PC-9 (cell line): ENCODE measurements around the gene TXNDC2. TPM values are rescaled to one million over a fixed set of nuclear protein-coding genes. Genes with fewer than 3 reads are reported as not detected.

Experiments
- Bru-seq: library from RNA; stranded (reverse); fragments of 400-500 nt; gene quantifications from one replicate; lab custom pipeline; 2021; lab: Mats Ljungman, UMichigan
- BruChase-seq, 2 experiments: library from RNA; stranded (reverse); fragments of 400-500 nt; gene quantifications; one replicate each; lab custom pipeline; 2021; lab: Mats Ljungman, UMichigan
- BruUV-seq: library from RNA; stranded (reverse); fragments of 400-500 nt; replicated peaks from 2 replicates; lab custom pipeline; 2021; lab: Mats Ljungman, UMichigan
- CTCF ChIA-PET: fragments of 300-600 bp; sonication (Branson Sonifier 250); formaldehyde crosslinking; loops from one replicate; lab custom pipeline; 2022; ENCODE audit warnings: antibody characterized with exemption; lab: Charles Lee
- POLR2A ChIA-PET: fragments of 300-600 bp; sonication (Branson Sonifier 250); formaldehyde crosslinking; loops from one replicate; lab custom pipeline; 2022; ENCODE audit warnings: antibody characterized with exemption; ENCODE audit not compliant: unreplicated experiment; lab: Charles Lee
- DNase-seq, 2 experiments: peaks; one replicate each; pipeline versions ENCODE4 v3.0.0 to v3.0.0-alpha.2; 2015 to 2022; ENCODE audit warnings: mixed read lengths in 1 of 2
- H2AFZ ChIP-seq: fragments of 200-600 bp; sonication (generic); 2 replicates; pipeline ENCODE4 v1.8.1; 2017; ENCODE audit warnings: antibody characterized with exemption
- H3F3A ChIP-seq: fragments of 200-600 bp; sonication (generic); 2 replicates; pipeline ENCODE4 v1.8.1; 2017; ENCODE audit warnings: antibody characterized with exemption, mild to moderate bottlenecking, low read depth; ENCODE audit not compliant: insufficient read depth
- H3K27ac ChIP-seq: fragments of 200-600 bp; sonication (generic); 2 replicates; pipeline ENCODE4 v1.6.1; 2016; ENCODE audit warnings: mixed run types
- H3K27me3 ChIP-seq: fragments of 200-600 bp; sonication (generic); 2 replicates; pipeline ENCODE4 v1.6.1; 2016; ENCODE audit warnings: low read depth, mixed run types; ENCODE audit not compliant: insufficient read depth
- H3K36me3 ChIP-seq: fragments of 200-600 bp; sonication (generic); 2 replicates; pipeline ENCODE4 v1.6.1; 2016; ENCODE audit warnings: low read depth, mixed run types
- H3K4me1 ChIP-seq: fragments of 200-600 bp; sonication (generic); replicated peaks from 2 replicates; pipeline ENCODE4 v1.6.1; 2016; ENCODE audit warnings: mixed run types; ENCODE audit not compliant: insufficient read depth
- H3K4me2 ChIP-seq: fragments of 200-600 bp; sonication (generic); 2 replicates; pipeline ENCODE4 v1.6.1; 2017; ENCODE audit warnings: mixed run types
- H3K4me3 ChIP-seq: fragments of 200-600 bp; sonication (generic); 2 replicates; pipeline ENCODE4 v1.6.1; 2016; ENCODE audit warnings: mixed run types
- H3K79me2 ChIP-seq: fragments of 200-600 bp; sonication (generic); 2 replicates; pipeline ENCODE4 v1.6.1; 2017; ENCODE audit warnings: low read depth, mixed run types
- H3K9me2 ChIP-seq: fragments of 200-600 bp; sonication (generic); 2 replicates; pipeline ENCODE4 v1.8.1; 2017; ENCODE audit warnings: mild to moderate bottlenecking; ENCODE audit not compliant: insufficient read depth
- H3K9me3 ChIP-seq: fragments of 200-600 bp; sonication (generic); 2 replicates; pipeline ENCODE4 v1.8.1; 2016; ENCODE audit warnings: low read depth; ENCODE audit not compliant: insufficient read depth
- H4K20me1 ChIP-seq: fragments of 200-600 bp; sonication (generic); 2 replicates; pipeline ENCODE4 v1.8.1; 2017; ENCODE audit not compliant: insufficient read depth
- CTCF ChIP-seq: fragments of 200-600 bp; sonication (generic); conservative IDR thresholded peaks from 2 replicates; pipeline ENCODE4 v1.6.1; 2017; ENCODE audit warnings: mixed run types, antibody characterized with exemption, mild to moderate bottlenecking, moderate library complexity
- EZH2 ChIP-seq: fragments of 200-600 bp; sonication (generic); IDR thresholded peaks from 2 replicates; pipeline ENCODE4 v1.8.0; 2017; ENCODE audit warnings: antibody characterized with exemption, low read depth
- intact Hi-C: fragments of 100-400 bp; cut with micrococcal nuclease; formaldehyde crosslinking; loops from one replicate; pipeline ENCODE4 v1.10.0; 2022; ENCODE audit not compliant: unreplicated experiment
- long read RNA-seq: library from polyadenylated mRNA; stranded (forward); transcript quantifications from one replicate; pipeline ENCODE4 v2.0.0, GENCODE V29; 2022
- total RNA-seq: library from RNA; stranded (reverse); gene quantifications from 2 replicates; pipeline ENCODE4 v1.2.3, GENCODE V29; 2021

Gene TXNDC2
- total RNA-seq (0.11 TPM in 1 of 2 replicates, not detected in the other), Bru-seq, nascent RNA (percentile 20 among the genes with signal in this experiment), BruChase-seq, experiment 1, labeled RNA remaining after a 2-hour chase (percentile 26 among the genes with signal in this experiment), BruChase-seq, experiment 2, labeled RNA remaining after a 6-hour chase (percentile 45 among the genes with signal in this experiment)
- long read RNA-seq = 0 reads

- no peak within 1 kb of the TSS for H3K27ac ChIP-seq
- H3K36me3 ChIP-seq = no peaks in the 10 kb centered on the region
- no peak within 1 kb of the TSS for H3K4me2 ChIP-seq
- no peak within 1 kb of the TSS for H2AFZ ChIP-seq
- no peaks in the 10 kb centered on the region for H4K20me1 ChIP-seq
- no peaks in the 10 kb centered on the region for H3K9me2 ChIP-seq
- DNase-seq = no peak
- no TSS peak for BruUV-seq
- no peaks in the 10 kb centered on the region for H3K27me3 ChIP-seq
- no peaks in the 10 kb centered on the region for H3K9me3 ChIP-seq
- no peaks in the 10 kb centered on the region for H3F3A ChIP-seq
- no peaks in the 10 kb centered on the region for H3K79me2 ChIP-seq
- TF ChIP-seq EZH2 = no peak
- no peak for TF ChIP-seq CTCF
- CTCF ChIA-PET = no interaction called here
- POLR2A ChIA-PET = no interaction called here
- intact Hi-C loops = no loop called here
- H3K4me3 ChIP-seq = no peak within 1 kb of the TSS
- H3K4me1 ChIP-seq = no peaks in the 10 kb centered on the region
Observed at GRCh38 chr18:9885170-9886004, at the start of gene TXNDC2. Gene TXNDC2 (plus strand): TSS chr18:9885973. CDS start chr18:9886681, 708 bp downstream.

- no peaks in the 10 kb centered on the region; the same call in 1 of the 2 replicates for H3K79me2 ChIP-seq
- H3K27me3 ChIP-seq = no peaks in the 10 kb centered on the region
- H3K9me2 ChIP-seq = no peaks in the 10 kb centered on the region
- intact Hi-C loops = loop anchor here (1.0 kb wide), 2 partner anchors 10 to 11 kb away; no protein-coding TSS in a partner anchor
- TF ChIP-seq CTCF = no peak
- no peak for TF ChIP-seq EZH2
- BruUV-seq = TSS peak; percentile 80
- H4K20me1 ChIP-seq = no peaks in the 10 kb centered on the region
- peak overlapping the region; percentile 33; the same call in 1 of the 2 replicates for H3K4me2 ChIP-seq
- H3K4me1 ChIP-seq = peaks cover 42% of the 10 kb centered on the region
- H3K27ac ChIP-seq = peak overlapping the region; percentile 39
- POLR2A ChIA-PET = interaction anchor here (0.5 to 1.2 kb wide), 7 partner anchors 10 to 150 kb away, joined by 4 to 10 read pairs (median 5); partner anchors contain the start of gene VAPA
- CTCF ChIA-PET = no interaction called here
- no peak overlapping the region for H2AFZ ChIP-seq
- peak; percentile 91 to 94 for DNase-seq
- no peak overlapping the region for H3K4me3 ChIP-seq
- H3K36me3 ChIP-seq = no peaks in the 10 kb centered on the region
- peaks cover 17% of the 10 kb centered on the region for H3F3A ChIP-seq
- H3K9me3 ChIP-seq = no peaks in the 10 kb centered on the region
Observed at GRCh38 chr18:9838144-9838877, 47.5 kb upstream of the TXNDC2 start.

DNA sequence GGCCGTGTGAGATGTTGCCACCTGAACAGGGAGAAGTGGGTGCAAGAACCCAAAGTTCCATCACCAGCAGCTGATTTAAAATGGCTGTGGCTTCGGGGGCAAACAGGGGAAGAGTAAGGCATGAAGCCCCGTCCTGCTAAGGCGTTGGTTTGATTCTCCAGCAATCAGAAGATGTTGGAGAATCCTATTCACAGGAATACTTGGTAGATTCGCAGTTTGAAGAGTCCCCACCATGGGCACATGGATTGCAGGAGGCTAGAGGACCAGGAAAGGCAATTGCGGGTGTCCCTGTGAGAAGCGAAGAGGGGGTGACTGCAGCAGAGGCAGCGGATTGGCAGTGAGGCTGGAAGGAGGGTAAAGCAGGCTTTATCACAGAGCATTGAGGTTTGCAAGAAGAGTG lies 46.6 kb upstream of the TXNDC2 start:
- POLR2A ChIA-PET = interaction anchor here (1.2 kb wide), 2 partner anchors 11 to 74 kb away, joined by 7 to 10 read pairs; partner anchors contain the start of gene VAPA
- Histone ChIP-seq H4K20me1 (no peaks in the 10 kb centered on the region), H3K79me2 (no peaks in the 10 kb centered on the region), H3K9me2 (no peaks in the 10 kb centered on the region), H3F3A (peaks cover 18% of the 10 kb centered on the region), H3K9me3 (no peaks in the 10 kb centered on the region), H3K4me2 (0 out of 2 replicates have a peak overlapping the region, but pooled peaks have one; percentile 33), H3K4me1 (peaks cover 42% of the 10 kb centered on the region), H2AFZ (no peak overlapping the region), H3K27ac (peak overlapping the region; percentile 39; the same call in 1 of the 2 replicates), H3K4me3 (no peak overlapping the region), H3K27me3 (no peaks in the 10 kb centered on the region), H3K36me3 (no peaks in the 10 kb centered on the region)
- no peak for DNase-seq
- TF ChIP-seq EZH2 = no peak
- no peak for TF ChIP-seq CTCF
- intact Hi-C loops = no loop called here
- CTCF ChIA-PET = no interaction called here
- no TSS peak for BruUV-seq
